Stimulated activated naive CD4-positive, alpha-beta T cell treated with Interleukin-2 at 50 U/mL for 16 hours (primary cell): Measurements from ENCODE around the gene SORCS2.
"Not testable (repeated sequence)": the region's sequence is repeated elsewhere in the genome, so short reads cannot be mapped to it uniquely, and the experiment has no call there.

Source experiments
- DNase-seq: peaks from one replicate; lab custom pipeline; 2025; lab: John Stamatoyannopoulos, UW

The SORCS2 gene

DNA sequence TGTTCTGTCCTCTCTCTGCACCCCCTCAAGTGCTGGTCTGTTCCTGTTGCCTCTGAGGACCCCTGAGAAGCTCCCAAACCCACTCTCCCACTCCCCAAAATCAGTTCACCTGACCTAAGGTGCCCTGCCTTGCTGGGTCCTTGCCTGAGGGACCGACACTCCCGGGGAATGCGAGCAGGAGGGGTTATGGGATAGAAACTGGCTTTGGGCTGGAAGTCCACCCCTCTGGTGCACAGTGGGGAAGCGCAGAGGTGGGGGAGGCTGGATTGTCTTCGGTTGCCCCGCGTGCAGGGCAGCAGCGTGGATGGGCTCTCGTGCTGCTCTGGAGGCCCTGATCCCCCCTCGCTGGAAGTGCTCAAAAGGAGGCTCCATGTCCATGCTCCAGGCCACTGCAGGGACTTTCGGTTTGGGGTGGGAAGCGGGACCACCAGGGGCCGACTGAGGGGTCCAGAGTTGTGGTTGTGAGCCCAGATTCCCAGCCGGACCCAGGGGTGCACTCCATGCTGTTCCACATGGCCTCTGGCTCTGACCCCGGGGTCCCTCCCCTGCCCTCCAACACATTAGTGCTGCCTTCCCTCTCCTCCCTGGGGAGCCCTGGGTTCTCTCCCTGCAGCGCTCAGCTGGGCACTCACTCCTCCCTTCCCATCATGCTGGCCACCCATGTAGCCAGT is 7.6 kb downstream of the SORCS2 start:
- no peak for DNase-seq

DNA sequence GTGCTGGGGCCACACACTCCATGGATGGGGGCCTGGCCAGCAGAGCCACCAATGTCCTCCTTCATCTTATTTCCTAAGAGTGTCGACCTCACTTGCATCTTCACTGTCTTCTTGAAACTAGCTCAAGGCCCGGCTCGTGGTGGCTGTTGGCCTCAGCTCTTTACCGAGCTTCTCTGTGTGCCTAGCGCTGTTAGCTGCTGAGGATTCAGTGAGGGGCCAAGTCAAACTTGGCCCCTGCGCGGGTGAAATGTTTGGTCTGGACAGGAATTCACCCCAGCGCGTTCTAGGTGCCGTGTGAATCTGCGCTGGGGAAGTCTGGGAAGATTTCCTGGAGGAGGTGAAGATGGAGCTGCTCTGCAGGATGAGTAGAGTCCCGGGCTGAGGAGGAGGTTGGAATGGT is 8.5 kb downstream of the SORCS2 start:
- no peak for DNase-seq

DNA sequence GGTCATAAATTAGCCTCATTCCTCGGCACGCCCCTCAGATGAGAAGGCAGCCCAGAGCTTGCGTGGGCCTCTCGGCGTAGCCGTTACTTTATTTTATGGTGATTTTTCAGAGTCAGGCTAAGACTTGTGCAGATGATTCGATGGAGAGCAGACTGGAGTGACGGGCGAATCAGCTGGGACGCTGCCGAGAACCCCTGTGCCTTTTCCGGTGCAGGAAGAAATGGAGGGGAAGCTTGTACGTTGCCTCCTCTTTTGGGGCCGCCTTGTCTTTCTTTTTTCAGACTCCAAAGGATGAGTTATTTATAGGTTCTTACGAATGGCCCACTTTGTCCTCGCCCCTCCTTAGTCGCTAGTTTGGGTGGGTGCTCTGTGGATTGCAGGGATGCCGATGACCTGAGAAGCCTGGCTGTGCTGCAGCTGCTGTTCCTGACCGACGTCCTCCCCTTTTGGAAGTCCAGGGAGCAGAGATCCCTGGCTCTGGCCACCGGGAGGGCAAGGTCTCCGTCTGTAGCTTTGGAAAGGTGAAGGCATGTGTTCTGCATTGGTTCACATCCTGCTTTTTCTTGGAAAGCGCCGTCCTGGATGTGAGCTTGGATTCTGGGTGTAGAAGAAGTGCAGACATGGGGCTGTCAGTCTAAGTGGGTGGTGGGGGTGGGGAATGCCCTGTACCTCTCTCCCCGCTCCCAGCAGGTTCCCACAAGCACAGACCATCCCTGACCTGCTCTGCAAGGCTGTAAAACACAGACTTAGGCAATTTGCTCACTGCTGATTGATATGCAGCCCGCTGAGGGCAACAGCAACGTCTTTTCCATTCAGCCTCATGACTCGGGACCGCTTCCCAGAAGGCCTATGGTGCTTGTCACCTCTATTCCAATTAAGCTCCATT is 9.3 kb downstream of the SORCS2 start:
- no peak for DNase-seq

DNA sequence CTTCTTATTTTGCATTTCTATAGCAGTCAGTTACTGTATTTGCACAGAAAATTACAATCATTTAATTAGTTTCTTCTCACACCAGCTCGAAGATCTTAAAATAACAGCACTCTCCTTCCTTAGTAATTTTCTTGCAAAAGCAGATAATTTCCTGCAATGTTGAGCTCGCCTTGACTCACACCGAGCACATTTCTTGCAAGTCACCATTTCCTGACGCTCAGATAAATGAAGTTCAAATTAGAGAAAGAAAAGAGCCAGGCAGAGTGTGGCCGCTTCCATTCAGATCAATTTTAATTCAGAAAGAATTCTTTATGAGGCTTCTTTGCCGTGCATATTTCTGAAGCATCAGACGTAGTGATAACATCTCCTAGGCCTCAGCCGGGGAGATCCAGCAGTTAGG is 10.1 kb downstream of the SORCS2 start:
- DNase-seq: no peak

DNA sequence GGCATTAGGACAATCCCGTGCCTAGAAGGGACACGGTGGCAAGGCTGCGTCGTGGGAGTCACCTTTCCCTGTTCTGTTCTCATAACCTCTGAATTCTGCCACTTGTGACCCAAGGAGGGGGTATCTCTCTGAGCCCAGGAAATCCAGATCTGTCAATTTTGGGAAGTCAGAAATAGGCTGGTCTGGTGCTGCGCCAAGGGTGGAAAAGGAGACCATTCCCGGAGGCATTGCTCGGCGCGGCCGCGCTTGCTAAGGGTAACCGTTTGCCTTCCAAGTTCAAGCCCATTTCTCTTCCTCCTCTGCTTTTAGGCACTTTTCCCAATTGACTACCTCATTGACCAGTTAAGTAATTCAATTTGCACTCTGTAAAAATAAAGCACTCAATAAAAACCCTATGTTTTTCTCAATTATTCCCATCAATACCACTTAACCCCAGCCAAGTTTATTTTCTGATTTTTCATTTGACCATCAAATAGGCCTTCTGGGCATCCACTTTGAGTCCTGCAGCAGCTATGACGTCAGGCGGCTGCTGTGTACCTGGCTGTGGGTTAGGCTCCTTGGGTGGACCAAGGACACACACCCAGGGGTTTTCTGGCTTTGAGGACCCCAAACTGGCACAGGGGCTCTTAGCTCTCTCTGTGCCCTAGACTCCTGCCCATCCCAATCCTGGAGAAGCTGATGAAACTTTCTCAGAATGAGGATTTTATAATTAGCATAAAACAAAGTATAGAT is 12.5 kb downstream of the SORCS2 start:
- no peak for DNase-seq

DNA sequence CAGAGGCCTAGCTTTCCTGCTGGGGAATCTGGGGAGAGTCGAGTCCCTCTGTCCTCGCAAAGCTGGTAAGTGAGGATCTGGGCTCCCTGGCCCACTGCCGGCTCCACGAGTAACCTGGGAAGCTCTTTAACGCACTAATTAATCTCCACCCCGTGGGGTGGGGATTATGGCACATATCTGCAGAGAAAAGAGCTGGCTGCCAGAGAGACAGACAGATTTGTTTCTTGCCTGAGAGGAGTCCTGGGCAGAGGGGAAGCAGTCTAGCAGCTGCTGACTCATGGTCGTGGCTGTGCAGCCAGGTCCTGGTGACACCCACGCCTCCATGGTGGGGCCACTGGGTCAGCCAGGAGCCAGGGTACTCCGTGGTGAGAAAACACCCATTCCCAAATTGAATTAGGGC is 14.0 kb downstream of the SORCS2 start:
- DNase-seq: no peak

DNA sequence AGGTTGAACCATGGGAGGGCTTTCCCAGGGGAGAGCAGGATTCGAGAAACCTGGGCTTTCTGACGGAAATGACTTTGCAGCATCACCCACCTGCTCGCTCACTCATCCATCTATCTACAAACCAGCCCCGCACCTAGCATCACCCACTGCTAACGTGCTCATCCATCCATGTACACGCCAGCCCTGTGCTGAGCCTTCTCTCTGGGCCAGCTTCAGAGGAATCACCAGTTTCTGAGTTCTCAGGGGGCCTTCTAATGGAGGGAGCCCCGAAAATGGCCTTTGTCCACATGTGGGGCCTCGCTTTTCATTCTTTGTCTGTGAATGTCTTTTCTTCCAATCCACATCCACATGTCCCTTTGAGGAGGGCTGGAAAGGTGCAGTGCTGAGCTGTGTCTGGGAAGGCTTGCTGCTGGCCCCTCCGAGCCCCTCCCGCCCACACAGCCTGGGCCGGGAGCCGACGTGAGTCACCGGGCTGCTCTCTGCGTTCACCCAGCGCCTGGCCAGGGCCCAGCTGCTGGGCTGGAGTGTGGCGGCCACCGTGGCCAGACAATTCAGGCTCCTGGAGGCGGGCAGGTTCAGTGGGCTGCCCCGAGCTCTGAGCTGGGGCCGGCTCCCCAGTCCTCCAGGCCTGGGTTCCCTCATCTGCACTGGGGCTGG is 14.7 kb downstream of the SORCS2 start:
- no peak for DNase-seq

DNA sequence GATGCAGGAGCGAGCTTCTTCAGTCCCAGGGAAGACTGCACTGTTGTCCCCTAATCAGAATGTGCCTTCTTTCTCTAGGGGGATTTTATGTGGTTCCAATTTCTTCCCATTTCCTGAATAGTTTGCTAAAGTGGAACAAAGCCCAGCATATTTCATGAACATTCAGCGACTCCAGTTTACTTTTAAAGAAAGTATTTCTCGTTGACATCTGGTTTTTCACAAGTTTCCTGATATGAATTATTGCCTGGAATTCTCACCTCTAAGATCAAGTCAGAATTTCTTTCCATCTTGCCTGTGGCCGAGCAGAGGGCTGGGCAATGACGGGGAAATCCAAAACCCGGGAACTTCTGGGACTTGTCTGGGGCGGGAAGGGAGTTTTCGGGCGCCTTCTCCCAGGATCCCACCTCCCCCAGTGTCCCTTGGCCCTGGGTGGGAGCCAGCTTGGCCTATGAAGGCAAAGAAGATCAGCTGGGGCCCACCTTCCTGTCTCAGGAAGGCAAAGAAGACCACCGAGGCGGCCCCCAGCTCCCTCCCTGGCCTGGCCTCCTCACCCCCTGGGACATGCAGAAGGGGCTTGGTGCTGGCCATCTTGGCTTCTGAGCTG is 15.4 kb downstream of the SORCS2 start:
- no peak for DNase-seq

DNA sequence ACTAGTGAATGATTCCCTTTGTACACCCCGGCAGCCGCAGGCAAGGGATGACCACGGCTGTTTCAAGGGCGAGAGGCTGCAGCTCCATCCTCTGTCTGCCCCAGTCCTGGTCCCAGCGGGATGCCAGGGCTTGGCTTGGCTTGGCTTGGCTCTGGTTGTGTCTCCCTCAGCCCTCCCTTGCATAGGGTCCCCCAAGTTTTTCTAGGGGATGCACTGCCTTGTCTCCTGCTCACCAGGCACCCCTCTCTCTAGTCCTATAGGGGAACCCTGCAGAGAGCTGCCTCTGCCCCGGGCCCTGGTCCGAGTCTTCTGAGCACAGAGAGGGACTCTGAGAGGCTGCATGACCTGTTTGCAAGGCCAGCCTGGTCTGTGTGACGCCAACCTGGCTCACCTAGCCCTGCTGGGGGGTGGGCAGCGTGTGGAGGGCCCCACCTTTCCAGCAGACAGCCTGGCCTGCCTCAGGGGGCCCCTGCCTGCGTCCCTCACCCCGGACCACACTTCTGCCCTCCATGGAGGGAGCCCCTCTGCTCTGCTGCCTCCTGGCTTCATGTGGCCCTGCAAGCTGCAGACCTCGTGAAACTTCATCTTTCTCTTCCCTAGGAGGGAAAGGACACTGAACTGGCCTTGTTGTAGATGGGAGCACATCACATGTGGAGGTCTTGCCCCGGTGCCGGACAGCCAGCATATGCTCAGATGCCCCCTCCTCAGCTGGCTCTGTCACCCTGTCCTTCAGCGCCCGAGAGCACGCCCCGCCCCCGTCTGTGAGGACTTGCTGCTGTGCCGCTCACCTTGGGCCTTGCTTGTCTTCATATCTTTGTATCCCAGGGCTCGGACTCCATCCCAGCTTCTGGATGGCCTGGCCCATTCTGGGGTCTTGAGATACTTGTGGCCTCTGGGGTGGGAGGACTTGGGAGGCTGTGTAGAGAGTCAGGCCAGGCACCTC is 16.4 kb downstream of the SORCS2 start:
- DNase-seq: no peak

DNA sequence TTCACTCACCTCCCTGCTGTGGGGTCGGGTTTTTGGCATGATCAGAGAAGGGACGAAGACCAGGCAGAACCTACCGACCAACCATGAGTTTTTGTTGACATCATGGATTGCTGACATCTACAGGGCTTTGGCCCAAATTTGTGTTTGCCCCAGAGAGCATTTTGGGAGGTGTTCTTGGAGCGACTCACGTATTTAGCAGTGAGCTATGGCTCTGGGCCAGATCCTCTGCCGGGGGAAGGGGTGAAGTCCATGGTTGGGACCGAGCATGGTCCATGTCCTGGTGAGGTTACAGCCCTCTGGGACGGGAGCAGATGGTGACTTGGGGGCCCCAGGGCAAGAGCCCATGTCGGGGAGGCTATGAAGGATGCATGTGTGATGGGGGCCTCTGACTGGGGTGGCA is 17.4 kb downstream of the SORCS2 start:
- no peak for DNase-seq

DNA sequence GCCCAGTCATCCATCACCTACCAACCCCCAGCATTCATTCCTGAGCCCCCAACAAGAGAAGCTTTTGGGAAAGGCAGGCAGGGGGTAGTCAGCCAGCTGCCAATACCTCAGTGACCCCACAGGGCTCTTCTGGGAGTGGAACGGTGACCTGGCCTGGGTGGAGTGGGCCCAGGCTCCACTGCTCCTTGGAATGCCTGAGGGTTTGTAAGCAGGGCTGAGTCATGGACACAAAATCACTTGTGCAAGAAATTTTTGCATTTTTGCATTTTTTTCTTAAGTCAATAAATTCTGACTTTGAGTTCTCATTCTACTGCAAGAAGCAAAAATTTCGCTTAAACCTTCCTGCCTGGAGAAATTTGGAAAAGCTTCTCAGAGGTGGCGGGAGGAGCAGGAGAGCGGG is 18.5 kb downstream of the SORCS2 start:
- DNase-seq: no peak

DNA sequence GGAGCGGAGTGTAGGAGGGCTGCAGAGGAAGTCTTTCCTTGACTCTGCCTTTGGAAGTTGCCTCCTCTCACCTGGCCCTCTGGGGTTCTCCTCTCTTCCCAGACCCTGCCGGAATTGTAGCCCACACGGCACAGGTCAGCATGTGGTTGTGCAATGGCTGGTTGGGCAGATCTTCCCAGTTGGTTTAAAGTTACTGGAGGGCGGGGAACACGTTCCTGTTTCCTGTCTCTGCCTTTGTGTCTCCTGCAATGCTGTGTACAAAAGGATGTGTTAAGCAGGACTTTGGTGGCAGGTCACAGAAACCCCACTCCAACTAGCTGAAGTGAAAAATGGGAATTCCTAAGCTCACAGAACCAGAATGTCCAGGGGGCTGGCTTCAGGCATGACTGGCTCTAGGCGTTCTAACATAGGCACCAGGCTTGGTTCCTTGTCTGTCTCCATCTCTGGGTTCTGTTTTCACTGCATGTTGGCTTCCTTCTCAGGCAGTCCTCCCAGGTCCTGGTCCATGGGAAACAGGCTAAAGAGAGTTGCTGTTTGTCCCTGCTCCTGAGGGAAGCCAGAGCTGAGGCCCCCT is 19.9 kb downstream of the SORCS2 start:
- no peak for DNase-seq

DNA sequence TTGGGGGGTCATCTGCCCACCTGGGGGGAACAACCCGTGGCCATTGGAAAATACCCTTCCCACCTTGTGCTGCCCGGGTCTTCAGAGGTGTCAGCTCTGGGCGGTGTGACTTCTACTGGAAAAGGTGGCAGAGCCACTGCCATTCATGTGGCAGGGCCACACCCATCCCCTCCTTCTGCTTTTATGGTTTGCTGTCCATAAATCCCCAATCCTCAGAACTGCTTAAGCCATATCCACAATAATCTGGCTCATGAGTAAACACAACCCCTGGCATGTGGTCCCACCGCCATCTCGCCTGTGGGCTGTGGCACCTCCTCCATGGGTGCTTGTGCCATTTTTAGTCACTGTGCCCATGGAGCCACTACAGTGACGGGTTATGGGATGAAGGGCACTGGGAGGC is 20.6 kb downstream of the SORCS2 start:
- DNase-seq: no peak

DNA sequence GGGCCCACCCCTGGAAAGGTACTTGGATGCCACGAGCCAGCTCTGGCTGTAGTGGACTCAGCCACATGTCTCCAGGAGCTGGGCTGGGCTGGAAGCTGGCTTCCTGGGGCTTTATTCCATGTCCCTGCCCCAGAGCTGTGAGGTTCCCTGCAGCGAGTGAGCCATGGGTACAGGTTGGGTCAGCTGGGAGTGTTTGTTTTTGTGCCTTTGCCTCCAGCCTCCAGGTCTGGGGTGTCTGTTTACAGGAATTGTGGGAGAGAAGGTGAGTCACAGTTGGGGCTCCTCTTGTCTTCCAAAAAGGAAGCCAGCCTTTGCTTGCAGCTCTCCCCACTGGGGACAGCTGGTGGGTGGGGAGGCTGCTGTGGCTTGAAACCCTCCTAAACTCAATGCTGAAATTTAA is 21.5 kb downstream of the SORCS2 start:
- no peak for DNase-seq

DNA sequence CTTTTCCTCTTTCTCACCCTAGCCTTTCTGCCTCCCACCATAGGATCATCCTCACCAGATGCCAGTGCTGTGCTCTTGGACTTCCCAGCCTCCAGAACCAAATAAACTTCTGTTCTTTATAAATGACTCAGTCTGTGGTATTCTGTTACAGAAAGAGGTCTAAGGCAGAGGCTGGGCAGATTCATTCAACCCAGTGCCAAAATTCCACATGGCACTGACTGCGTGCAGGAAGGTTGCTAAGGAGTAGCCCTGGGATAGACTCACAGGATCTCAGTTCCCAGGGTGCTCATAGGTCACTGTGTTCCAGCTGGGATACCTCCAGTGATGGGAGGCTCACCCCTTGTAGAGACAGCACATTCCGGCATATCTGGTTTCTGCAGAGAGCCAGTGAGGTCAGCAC is 22.0 kb downstream of the SORCS2 start:
- no peak for DNase-seq

DNA sequence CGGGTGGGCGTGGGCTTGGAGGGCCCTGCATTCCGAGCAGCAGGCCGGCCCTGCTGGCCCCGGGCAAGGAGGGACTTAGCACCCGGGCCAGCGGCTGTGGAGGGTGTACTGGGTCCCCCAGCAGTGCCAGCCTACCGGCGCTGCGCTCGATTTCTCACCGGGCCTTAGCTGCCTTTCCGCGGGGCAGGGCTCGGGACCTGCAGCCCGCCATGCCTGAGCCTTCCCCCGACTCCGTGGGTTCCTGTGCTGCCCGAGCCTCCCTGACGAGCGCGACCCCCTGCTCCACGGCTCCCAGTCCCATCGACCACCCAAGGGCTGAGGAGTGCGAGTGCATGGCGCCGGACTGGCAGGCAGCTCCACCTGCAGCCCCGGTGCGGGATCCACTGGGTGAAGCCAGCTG is 22.8 kb downstream of the SORCS2 start:
- DNase-seq: not testable (repeated sequence)

DNA sequence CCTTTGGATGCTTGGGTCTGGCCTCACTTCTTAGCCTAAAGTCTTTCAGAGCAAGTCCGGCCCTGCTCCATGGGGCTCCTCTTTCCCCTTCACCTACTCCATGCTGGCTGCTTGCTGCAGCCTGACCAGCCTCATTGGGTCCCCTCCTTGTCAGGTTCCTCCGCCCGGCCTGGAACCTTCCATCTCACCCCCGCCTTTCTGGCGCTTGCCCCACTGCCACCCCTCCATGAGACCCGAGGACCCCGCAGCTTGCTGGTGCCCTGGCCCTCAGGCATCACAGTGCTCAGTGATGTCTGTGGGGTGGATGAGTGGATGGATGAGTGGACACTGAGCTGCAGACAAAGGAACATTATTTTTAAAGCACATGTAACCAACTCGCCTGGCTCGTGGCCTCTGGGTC is 24.7 kb downstream of the SORCS2 start:
- no peak for DNase-seq

DNA sequence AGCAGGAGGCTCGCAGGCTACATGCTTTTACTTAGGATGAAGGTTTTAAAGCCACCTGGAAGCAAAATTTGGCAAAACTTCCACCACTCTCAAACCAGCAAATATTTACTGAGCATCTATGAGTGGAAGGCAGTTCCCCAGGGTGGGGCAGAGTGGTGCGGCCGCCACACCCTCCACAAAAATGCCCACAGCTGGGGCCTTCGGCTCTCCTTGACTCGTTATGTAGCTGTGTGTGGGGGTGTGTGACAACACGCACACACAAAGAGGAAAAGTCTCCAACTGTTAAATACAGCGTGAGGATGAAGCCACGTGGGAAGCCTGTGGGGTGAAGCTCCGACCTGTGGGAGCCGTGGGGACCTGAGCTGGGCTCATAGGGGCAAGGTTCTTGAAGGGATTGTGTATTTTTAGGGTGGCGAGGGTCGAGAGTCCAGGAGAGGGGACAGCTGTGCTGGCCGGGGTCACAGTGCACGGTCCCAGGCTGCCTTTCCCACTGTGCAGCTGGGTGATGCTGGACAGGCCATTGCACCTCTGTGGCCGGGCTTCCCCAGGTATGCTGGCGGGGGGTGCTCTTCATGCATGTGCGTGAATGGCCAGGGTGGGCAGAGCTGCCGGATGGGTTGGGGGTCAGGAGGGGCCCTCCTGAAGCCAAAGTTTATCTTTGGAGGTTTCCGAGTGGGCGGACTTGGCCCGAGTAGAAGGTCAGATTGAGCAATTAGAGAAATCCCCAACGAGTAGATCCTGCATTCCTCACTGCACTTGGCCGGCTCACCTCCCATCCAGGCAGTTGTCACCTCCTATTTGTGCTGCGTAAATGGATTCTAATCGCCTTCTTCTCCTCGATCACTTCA is 25.4 kb downstream of the SORCS2 start:
- no peak for DNase-seq

DNA sequence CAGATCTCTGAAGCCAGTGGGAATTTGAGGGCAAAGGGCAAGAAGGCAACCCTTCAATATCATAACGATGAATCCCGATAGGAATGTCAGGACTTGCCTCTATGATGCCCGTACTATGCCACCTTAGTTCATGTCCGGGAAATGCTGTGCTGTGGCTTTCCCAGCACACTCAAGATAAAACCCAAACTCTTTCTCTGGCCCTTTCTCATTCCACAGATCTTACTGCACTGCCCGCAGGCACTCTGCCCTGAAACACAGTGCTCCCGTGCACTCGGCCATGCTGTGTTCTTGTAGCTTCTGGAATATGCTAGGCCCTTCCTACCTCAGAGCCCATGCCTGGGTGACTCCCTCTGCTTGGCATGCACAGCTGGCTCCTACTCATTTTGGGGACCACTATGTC is 26.3 kb downstream of the SORCS2 start:
- DNase-seq: no peak

DNA sequence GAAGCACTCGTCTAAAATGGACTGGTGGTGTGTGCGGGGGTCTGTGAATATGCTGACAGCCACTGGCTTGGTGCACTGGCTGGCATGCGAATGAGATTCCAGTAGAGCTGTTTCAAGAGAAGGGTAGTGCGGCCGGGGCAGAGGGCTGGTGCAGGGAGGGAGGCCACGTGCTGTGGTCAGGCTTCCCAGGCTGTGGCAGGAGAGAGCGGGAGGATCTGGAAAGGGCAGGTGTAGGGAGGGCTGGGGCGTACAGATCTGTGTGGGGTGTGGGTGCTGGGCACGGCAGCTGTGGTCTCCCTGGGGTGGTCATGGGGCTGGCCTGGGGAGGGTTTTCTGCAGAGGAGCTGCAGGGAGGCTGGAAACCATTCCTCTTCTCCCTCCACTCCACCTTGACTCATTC is 30.2 kb downstream of the SORCS2 start:
- no peak for DNase-seq
